NT2/D1 (cell line): Measurements from ENCODE around the gene ZNF425.

Experiments
- SUZ12 ChIP-seq: IDR thresholded peaks from 2 replicates; pipeline ENCODE4 v1.6.1; 2011; ENCODE audit not compliant: insufficient read length, insufficient read depth; ENCODE audit errors: extremely low read depth
- YY1 ChIP-seq: IDR thresholded peaks from 2 replicates; pipeline ENCODE4 v1.6.1; 2011; ENCODE audit not compliant: insufficient read length, insufficient read depth
- ZNF274 ChIP-seq: IDR thresholded peaks from 2 replicates; pipeline ENCODE4 v1.6.1; 2011; ENCODE audit warnings: mild to moderate bottlenecking, low read depth, low read length

- no peak for TF ChIP-seq SUZ12
- TF ChIP-seq YY1 = no peak
- TF ChIP-seq ZNF274 = no peak
Observed at GRCh38 chr7:149161241-149161848, 35.2 kb upstream of the ZNF425 start.
